ENCODE measurements around the gene MAP1LC3A.

DNA sequence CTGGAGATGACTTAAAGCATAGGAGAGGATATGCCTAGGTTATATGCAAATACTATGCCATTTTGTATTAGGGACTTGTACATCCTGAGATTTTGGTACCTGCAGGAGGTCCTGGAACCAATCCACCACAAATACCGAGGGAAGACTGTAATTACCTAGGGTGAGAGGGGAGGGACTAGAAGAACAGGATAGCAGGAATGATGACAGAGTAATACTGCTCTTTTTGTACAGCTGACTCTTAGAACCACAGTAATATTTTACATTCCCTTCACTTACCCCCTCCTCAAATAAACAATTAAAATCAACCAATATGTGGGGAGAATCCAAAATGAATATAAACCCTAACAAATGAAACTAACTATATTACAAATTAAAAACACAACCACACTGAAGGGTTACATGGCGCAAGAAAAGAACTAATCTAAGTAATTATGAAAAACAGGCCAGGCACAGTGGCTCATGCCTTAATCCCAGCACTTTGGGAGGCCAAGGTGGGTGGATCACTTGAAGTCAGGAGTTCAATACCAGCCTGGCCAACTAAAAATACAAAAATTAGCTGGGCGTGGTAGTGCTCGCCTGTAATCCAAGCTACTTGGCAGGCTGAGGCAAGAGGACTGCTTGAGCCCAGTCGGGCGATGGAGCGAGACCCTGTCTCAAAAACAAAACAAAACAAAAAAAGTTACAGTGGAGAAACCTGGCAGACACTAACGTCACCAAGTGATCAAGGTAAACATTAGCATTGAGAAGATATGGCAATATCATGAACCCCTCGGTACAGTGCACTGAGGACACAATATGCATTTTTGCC lies 37.1 kb downstream of the MAP1LC3A start:
- no peak for TF ChIP-seq EP300 (IDR thresholded peaks at IDR 0.05)
- TF ChIP-seq, protein P1, sequence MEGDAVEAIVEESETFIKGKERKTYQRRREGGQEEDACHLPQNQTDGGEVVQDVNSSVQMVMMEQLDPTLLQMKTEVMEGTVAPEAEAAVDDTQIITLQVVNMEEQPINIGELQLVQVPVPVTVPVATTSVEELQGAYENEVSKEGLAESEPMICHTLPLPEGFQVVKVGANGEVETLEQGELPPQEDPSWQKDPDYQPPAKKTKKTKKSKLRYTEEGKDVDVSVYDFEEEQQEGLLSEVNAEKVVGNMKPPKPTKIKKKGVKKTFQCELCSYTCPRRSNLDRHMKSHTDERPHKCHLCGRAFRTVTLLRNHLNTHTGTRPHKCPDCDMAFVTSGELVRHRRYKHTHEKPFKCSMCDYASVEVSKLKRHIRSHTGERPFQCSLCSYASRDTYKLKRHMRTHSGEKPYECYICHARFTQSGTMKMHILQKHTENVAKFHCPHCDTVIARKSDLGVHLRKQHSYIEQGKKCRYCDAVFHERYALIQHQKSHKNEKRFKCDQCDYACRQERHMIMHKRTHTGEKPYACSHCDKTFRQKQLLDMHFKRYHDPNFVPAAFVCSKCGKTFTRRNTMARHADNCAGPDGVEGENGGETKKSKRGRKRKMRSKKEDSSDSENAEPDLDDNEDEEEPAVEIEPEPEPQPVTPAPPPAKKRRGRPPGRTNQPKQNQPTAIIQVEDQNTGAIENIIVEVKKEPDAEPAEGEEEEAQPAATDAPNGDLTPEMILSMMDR (IDR thresholded peaks at IDR 0.05) = no peak

Measured in stomach (tissue), 4 donors.